DOHH2 (cell line): ENCODE data around the gene ROR2.
"Not testable (repeated sequence)": the region's sequence is repeated elsewhere in the genome, so short reads cannot be mapped to it uniquely, and the experiment has no call there.

ENCODE experiments used
- H3F3A ChIP-seq: fragments of 200-600 bp; sonication (generic), shearing (Covaris generic); 2 replicates; pipeline ENCODE4 v1.6.0; 2016; ENCODE audit warnings: antibody characterized with exemption, mild to moderate bottlenecking; ENCODE audit not compliant: control insufficient read depth, insufficient read depth
- H3K27ac ChIP-seq: fragments of 200-600 bp; sonication (generic); 2 replicates; pipeline ENCODE4 v1.5.1; 2014; ENCODE audit warnings: low read depth, mild to moderate bottlenecking, low read length, moderate library complexity
- H3K27me3 ChIP-seq: fragments of 200-600 bp; sonication (generic); 2 replicates; pipeline ENCODE4 v1.6.1; 2014; ENCODE audit warnings: mild to moderate bottlenecking, low read length, mixed read lengths; ENCODE audit not compliant: control insufficient read depth
- H3K36me3 ChIP-seq: fragments of 200-600 bp; sonication (generic); 2 replicates; pipeline ENCODE4 v1.6.1; 2014; ENCODE audit warnings: mild to moderate bottlenecking, low read length, moderate library complexity, mixed read lengths; ENCODE audit not compliant: control insufficient read depth
- H3K4me1 ChIP-seq: fragments of 200-600 bp; sonication (generic); 2 replicates; pipeline ENCODE4 v1.6.1; 2014; ENCODE audit warnings: mild to moderate bottlenecking, low read length, mixed read lengths; ENCODE audit not compliant: control insufficient read depth
- H3K4me2 ChIP-seq: fragments of 200-600 bp; sonication (generic); 2 replicates; pipeline ENCODE4 v1.6.0; 2014; ENCODE audit warnings: mild to moderate bottlenecking, low read length, moderate library complexity
- H3K4me3 ChIP-seq: fragments of 200-600 bp; sonication (generic); 2 replicates; pipeline ENCODE4 v1.5.1; 2014; ENCODE audit warnings: mild to moderate bottlenecking, low read length, mixed read lengths
- H3K79me2 ChIP-seq: fragments of 200-600 bp; sonication (generic); 2 replicates; pipeline ENCODE4 v1.6.1; 2014; ENCODE audit warnings: mild to moderate bottlenecking, low read length, mixed read lengths; ENCODE audit not compliant: control insufficient read depth
- H3K9me2 ChIP-seq: fragments of 200-600 bp; sonication (generic); replicated peaks from 2 replicates; pipeline ENCODE4 v1.6.1; 2014; ENCODE audit warnings: mild to moderate bottlenecking, low read length, mixed read lengths; ENCODE audit not compliant: control insufficient read depth
- H3K9me3 ChIP-seq: fragments of 200-600 bp; sonication (generic); 2 replicates; pipeline ENCODE4 v1.6.1; 2014; ENCODE audit warnings: antibody characterized with exemption, low read length, mixed read lengths; ENCODE audit not compliant: control insufficient read depth, insufficient read depth
- H4K20me1 ChIP-seq: fragments of 200-600 bp; sonication (generic); 2 replicates; pipeline ENCODE4 v1.6.0; 2014; ENCODE audit warnings: low read depth, mild to moderate bottlenecking, antibody characterized with exemption, low read length, moderate library complexity; ENCODE audit not compliant: control insufficient read depth, insufficient read depth
- CTCF ChIP-seq: fragments of 200-600 bp; sonication (generic); IDR thresholded peaks from one replicate; pipeline ENCODE4 v1.5.1; 2014; ENCODE audit warnings: antibody characterized with exemption, mild to moderate bottlenecking, low read depth, low read length; ENCODE audit not compliant: poor library complexity, severe bottlenecking
- EZH2phosphoT487 ChIP-seq: fragments of 200-600 bp; sonication (generic); IDR thresholded peaks from 2 replicates; pipeline ENCODE4 v1.6.1; 2017; ENCODE audit warnings: borderline replicate concordance, mild to moderate bottlenecking, antibody characterized with exemption, low read length, moderate library complexity, mixed read lengths

ROR2 gene

GRCh38 chr9:91796516-91796915, 153.5 kb downstream of the ROR2 start:
- H3K9me2 ChIP-seq, H3F3A ChIP-seq, H3K4me2 ChIP-seq: not testable (repeated sequence)

DNA sequence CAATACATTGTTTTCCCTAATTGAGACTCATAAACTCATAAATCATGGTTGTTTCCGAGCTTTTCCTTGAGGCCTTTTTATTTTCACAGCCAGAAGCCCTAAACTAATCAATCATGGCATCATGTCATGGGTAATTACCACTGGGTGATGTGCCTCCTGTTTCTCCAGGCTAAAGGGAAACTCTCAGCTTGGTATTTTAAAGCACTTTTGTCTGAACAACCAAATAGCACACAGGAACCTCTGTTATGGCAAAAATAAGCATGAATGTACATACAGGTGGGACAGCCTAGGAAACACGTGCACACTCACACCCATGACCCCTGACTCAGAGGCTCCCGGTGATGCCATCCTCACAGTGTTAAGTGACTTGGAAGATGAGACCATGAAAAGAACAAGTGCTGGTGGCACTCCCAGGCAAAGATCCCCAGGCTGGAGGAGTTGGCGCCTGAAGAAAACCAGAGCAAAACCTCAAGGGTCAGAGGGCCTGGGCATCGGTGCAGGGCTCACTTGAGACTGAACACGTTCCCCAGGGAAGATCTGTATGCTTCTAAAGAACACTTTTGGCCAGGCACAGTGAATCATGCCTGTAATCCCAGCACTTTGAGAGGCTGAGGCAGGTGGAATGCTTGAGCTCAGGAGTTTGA, 154.3 kb downstream of the ROR2 start:
- H3K27me3 ChIP-seq, result peaks cover 9% of the 10 kb centered on the region; the same call in 1 of the 2 replicates
- no peak overlapping the region for H3K27ac ChIP-seq
- H3F3A ChIP-seq, result no peaks in the 10 kb centered on the region

More at GRCh38 chr9:91796516-91796915, 153.5 kb downstream of the ROR2 start:
- H3K27me3 ChIP-seq, H3K79me2 ChIP-seq, H4K20me1 ChIP-seq, H3K9me3 ChIP-seq, H3K4me1 ChIP-seq, H3K36me3 ChIP-seq, H3K27ac ChIP-seq, H3K4me3 ChIP-seq: not testable (repeated sequence)

DNA sequence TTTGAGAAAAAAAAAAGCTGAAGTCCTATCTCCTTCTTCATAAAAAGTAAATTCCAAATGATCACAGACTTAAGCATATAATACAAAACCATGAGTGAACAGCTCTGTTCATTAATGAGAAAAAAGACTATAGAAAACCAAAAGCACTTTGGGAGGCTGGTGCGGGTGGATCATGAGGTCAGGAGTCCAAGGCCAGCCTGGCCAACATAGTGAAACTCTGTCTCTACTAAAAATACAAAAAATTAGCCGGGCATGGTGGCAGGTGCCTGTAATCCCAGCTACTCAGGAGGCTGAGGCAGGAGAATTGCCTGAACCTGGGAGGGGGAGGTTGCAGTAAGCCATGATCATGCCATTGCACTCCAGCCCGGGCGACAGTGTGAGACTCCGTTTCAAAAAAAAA, 156.7 kb downstream of the ROR2 start:
- not testable (repeated sequence) for H3F3A ChIP-seq, H3K27me3 ChIP-seq, H3K4me3 ChIP-seq, H3K4me1 ChIP-seq, H3K9me3 ChIP-seq, H3K4me2 ChIP-seq, H3K36me3 ChIP-seq, H3K9me2 ChIP-seq, H3K27ac ChIP-seq, H3K79me2 ChIP-seq, H4K20me1 ChIP-seq

More for the DNA sequence above, 154.3 kb downstream of the ROR2 start:
- Histone ChIP-seq H3K79me2 (no peaks in the 10 kb centered on the region), H4K20me1 (no peaks in the 10 kb centered on the region), H3K4me1 (no peaks in the 10 kb centered on the region), H3K4me3 (no peak overlapping the region), H3K9me2 (no peaks in the 10 kb centered on the region), H3K4me2 (no peak overlapping the region), H3K36me3 (no peaks in the 10 kb centered on the region), H3K9me3 (no peaks in the 10 kb centered on the region)
- TF ChIP-seq EZH2phosphoT487, result no peak
- no peak for TF ChIP-seq CTCF

GRCh38 chr9:91790917-91791316, 159.1 kb downstream of the ROR2 start:
- no peak overlapping the region for H3K27ac ChIP-seq
- no peak overlapping the region for H3K4me3 ChIP-seq
- H3K36me3 ChIP-seq, result no peaks in the 10 kb centered on the region
- no peaks in the 10 kb centered on the region for H3K79me2 ChIP-seq
- TF ChIP-seq EZH2phosphoT487, result no peak
- TF ChIP-seq CTCF, result no peak
- H3K27me3 ChIP-seq, result peaks cover 9% of the 10 kb centered on the region; the same call in 1 of the 2 replicates
- H3K9me2 ChIP-seq, result no peaks in the 10 kb centered on the region
- H3F3A ChIP-seq, result no peaks in the 10 kb centered on the region
- no peaks in the 10 kb centered on the region for H3K4me1 ChIP-seq
- H3K4me2 ChIP-seq, result no peak overlapping the region
- no peaks in the 10 kb centered on the region for H4K20me1 ChIP-seq
- no peaks in the 10 kb centered on the region for H3K9me3 ChIP-seq
